Spleen (tissue), 11 donors: ENCODE results near the gene IL17C. TPM values are rescaled to one million over a fixed set of nuclear protein-coding genes. Genes with fewer than 3 reads are reported as not detected.

Source experiments
- DNase-seq: peaks from one replicate; pipeline ENCODE4 v3.0.0-alpha.2; 2020
- H3K27ac ChIP-seq, 8 donors: fragments of 200-600 bp; sonication (generic) in 7 of 8; 1 replicate in 4 of 8; 2 replicates in 4 of 8; pipeline versions ENCODE4 v1.5.0 to v1.8.0; 2016 to 2021; ENCODE audit warnings: inconsistent platforms in 4 of 8, mild to moderate bottlenecking in 4 of 8, moderate library complexity in 1 of 8
- H3K27me3 ChIP-seq, 7 donors: fragments of 200-600 bp; sonication (generic) in 6 of 7; replicated peaks in 1 of 7; 1 replicate in 4 of 7; 2 replicates in 3 of 7; pipeline versions ENCODE4 v1.5.0 to v1.8.0; 2016 to 2021; ENCODE audit warnings: inconsistent platforms in 3 of 7, mild to moderate bottlenecking in 1 of 7
- H3K36me3 ChIP-seq, 6 donors: fragments of 200-600 bp; sonication (generic) in 5 of 6; 1 replicate in 4 of 6; 2 replicates in 2 of 6; pipeline versions ENCODE4 v1.5.0 to v1.8.0; 2016 to 2021; ENCODE audit warnings: inconsistent platforms in 2 of 6
- H3K4me1 ChIP-seq, 6 donors: fragments of 200-600 bp; sonication (generic) in 5 of 6; 1 replicate in 3 of 6; 2 replicates in 3 of 6; pipeline versions ENCODE4 v1.5.0 to v1.8.0; 2016 to 2021; ENCODE audit warnings: inconsistent platforms in 3 of 6
- H3K4me3 ChIP-seq, 8 donors: fragments of 200-600 bp; sonication (generic) in 7 of 8; 1 replicate in 4 of 8; 2 replicates in 4 of 8; pipeline versions ENCODE4 v1.5.0 to v1.8.0; 2016 to 2021; ENCODE audit warnings: inconsistent platforms in 4 of 8, mild to moderate bottlenecking in 4 of 8, moderate library complexity in 2 of 8
- H3K9me3 ChIP-seq, 8 donors: fragments of 200-600 bp; sonication (generic) in 7 of 8; 1 replicate in 4 of 8; 2 replicates in 4 of 8; pipeline versions ENCODE4 v1.5.0 to v1.8.0; 2016 to 2021; ENCODE audit warnings: inconsistent platforms in 4 of 8
- CTCF ChIP-seq, 11 experiments: fragments of 200-600 bp in 7 of 11; fragments of 450-650 bp in 4 of 11; sonication (generic) in 4 of 11; IDR thresholded peaks in 8 of 11; conservative IDR thresholded peaks in 3 of 11; 1 replicate in 7 of 11; 2 replicates in 4 of 11; pipeline versions ENCODE4 v1.4.0 to v1.8.0; 2016 to 2021; ENCODE audit warnings: antibody characterized with exemption in 11 of 11, inconsistent platforms in 4 of 11, mild to moderate bottlenecking in 1 of 11
- POLR2A ChIP-seq, 3 donors: fragments of 450-650 bp; IDR thresholded peaks; one replicate each; pipeline ENCODE4 v1.5.1; 2017; ENCODE audit warnings: antibody characterized with exemption in 3 of 3, mild to moderate bottlenecking in 1 of 3
- POLR2AphosphoS5 ChIP-seq, 3 donors: sonication (generic); formaldehyde crosslinking; IDR thresholded peaks; one replicate each; pipeline ENCODE4 v1.5.1; 2017; ENCODE audit warnings: antibody characterized with exemption in 3 of 3
- WGBS, 5 donors: extraction: QIAGEN DNeasy Blood & Tissue Kit in 3 of 5; methylation state at CpG; one replicate each; pipeline versions ENCODE4 v1.1.5 to v1.1.7; 2013 to 2018; 5-methylcytosine and 5-hydroxymethylcytosine counted together
- intact Hi-C: fragments of 100-400 bp; cut with DNase I; formaldehyde crosslinking; loops from one replicate; pipeline ENCODE4 v1.15.0; 2023; ENCODE audit warnings: low total_unique reads
- polyA plus RNA-seq, 3 donors: library from polyadenylated mRNA; stranded (reverse); fragments of 200-250 nt; gene quantifications; one replicate each; pipeline ENCODE4 v1.2.1, GENCODE V29; 2013
- total RNA-seq, 7 donors: library from RNA; depleted of rRNA in 3 of 7; stranded (reverse); fragments of >200 nt in 3 of 7; fragmentation: NEBNext Ultra II Directional in 4 of 7; extraction: Animal tissue kit (Norgen Biotek cat#: 25700) in 4 of 7; gene quantifications; one replicate each; pipeline versions ENCODE4 v1.1.0 to v1.2.1, GENCODE V29; 2016 to 2021
- donor health status: healthy with polysubstance abuse.
- donor health status: DM: no; HTN: no; CAD: no; lungs with moderate emphysema.
- donor health status: DM: no; HTN: no; CAD: no.
- donor health status: Bipolar disorder and iron deficiency.
- donor health status: healthy.
- donor health status: DM: no; HTN: no; CAD: no.
- donor health status: DM: yes; HTN: yes; CAD: no.

The IL17C gene
- total and polyA plus RNA-seq, 10 donors: 0.39 to 1.2 (median 0.64) TPM; not detected in 5

- TF ChIP-seq POLR2AphosphoS5 (IDR thresholded peaks at IDR 0.05) (peak; percentile 92 to 93 (median 93)), CTCF (IDR thresholded peaks at IDR 0.05 in 8 of 11, conservative IDR thresholded peaks at IDR 0.05 in 3 of 11) (peak in 1 of 11 experiments; percentile 15), POLR2A (IDR thresholded peaks at IDR 0.05) (peak in 1 of 3 donors; percentile 30)
- intact Hi-C loops: no loop called here
- WGBS, 5 donors: 0 to 4% (median 2%) methylated on average over 30 to 81 of the region's 82 CpGs
- H3K27me3 ChIP-seq: peaks cover 0 to 33% (median 17%) of the 10 kb centered on the region in 7 donors
- peak overlapping the region; percentile 53 to 94 (median 86) for H3K27ac ChIP-seq
- DNase-seq: peak; percentile 95
- no peaks in the 10 kb centered on the region for H3K9me3 ChIP-seq
- H3K4me3 ChIP-seq: peak overlapping the region; percentile 52 to 76 (median 63)
- peaks cover 0 to 41% (median 32%) of the 10 kb centered on the region in 6 donors for H3K36me3 ChIP-seq
- H3K4me1 ChIP-seq: peaks cover 7 to 74% (median 48%) of the 10 kb centered on the region in 6 donors
Observed at GRCh38 chr16:88634141-88634993, 4.0 kb upstream of the IL17C start.

GRCh38 chr16:88634994-88635670 lies 3.2 kb upstream of the IL17C start:
- no peak for TF ChIP-seq POLR2A (IDR thresholded peaks at IDR 0.05)
- no peak for TF ChIP-seq POLR2AphosphoS5 (IDR thresholded peaks at IDR 0.05)
- TF ChIP-seq CTCF (IDR thresholded peaks at IDR 0.05 in 8 of 11, conservative IDR thresholded peaks at IDR 0.05 in 3 of 11): no peak
- DNase-seq: peak; percentile 82
- Histone ChIP-seq H3K36me3 (peaks cover 0 to 34% (median 25%) of the 10 kb centered on the region in 6 donors), H3K4me1 (peaks cover 7 to 82% (median 55%) of the 10 kb centered on the region in 6 donors), H3K27me3 (peaks cover 0 to 40% (median 24%) of the 10 kb centered on the region in 7 donors), H3K27ac (peak overlapping the region; percentile 53 to 94 (median 86)), H3K9me3 (no peaks in the 10 kb centered on the region), H3K4me3 (peak overlapping the region; percentile 52 to 76 (median 63))
- WGBS, 5 donors: 28 to 41% (median 34%) methylated on average over 25 to 28 of the region's 28 CpGs
- intact Hi-C loops: no loop called here

- Histone ChIP-seq H3K27ac (peak overlapping the region in 3 of 8 donors; percentile 89 to 94 (median 90)), H3K4me3 (no peak overlapping the region), H3K4me1 (peaks cover 7 to 89% (median 61%) of the 10 kb centered on the region in 6 donors), H3K36me3 (peaks cover 0 to 27% (median 18%) of the 10 kb centered on the region in 6 donors), H3K27me3 (peaks cover 0 to 47% (median 31%) of the 10 kb centered on the region in 7 donors), H3K9me3 (no peaks in the 10 kb centered on the region)
- TF ChIP-seq CTCF (IDR thresholded peaks at IDR 0.05 in 8 of 11, conservative IDR thresholded peaks at IDR 0.05 in 3 of 11): no peak
- peak in 1 of 3 donors; percentile 13 for TF ChIP-seq POLR2AphosphoS5 (IDR thresholded peaks at IDR 0.05)
- intact Hi-C loops: no loop called here
- 78 to 90% (median 88%) methylated on average over 15 to 17 of the region's 17 CpGs for WGBS, 5 donors
- DNase-seq: peak; percentile 75
Observed at GRCh38 chr16:88635671-88636319, 2.6 kb upstream of the IL17C start.
